HG02588 (cell line): ENCODE measurements around the gene ELP4.

Experiments
- ATAC-seq: cut with Tn5 transposase; IDR thresholded peaks from one replicate; pipeline ENCODE4 v1.9.1; 2021; ENCODE audit warnings: mild to moderate bottlenecking, moderate library complexity; ENCODE audit not compliant: unreplicated experiment

The ELP4 gene

DNA sequence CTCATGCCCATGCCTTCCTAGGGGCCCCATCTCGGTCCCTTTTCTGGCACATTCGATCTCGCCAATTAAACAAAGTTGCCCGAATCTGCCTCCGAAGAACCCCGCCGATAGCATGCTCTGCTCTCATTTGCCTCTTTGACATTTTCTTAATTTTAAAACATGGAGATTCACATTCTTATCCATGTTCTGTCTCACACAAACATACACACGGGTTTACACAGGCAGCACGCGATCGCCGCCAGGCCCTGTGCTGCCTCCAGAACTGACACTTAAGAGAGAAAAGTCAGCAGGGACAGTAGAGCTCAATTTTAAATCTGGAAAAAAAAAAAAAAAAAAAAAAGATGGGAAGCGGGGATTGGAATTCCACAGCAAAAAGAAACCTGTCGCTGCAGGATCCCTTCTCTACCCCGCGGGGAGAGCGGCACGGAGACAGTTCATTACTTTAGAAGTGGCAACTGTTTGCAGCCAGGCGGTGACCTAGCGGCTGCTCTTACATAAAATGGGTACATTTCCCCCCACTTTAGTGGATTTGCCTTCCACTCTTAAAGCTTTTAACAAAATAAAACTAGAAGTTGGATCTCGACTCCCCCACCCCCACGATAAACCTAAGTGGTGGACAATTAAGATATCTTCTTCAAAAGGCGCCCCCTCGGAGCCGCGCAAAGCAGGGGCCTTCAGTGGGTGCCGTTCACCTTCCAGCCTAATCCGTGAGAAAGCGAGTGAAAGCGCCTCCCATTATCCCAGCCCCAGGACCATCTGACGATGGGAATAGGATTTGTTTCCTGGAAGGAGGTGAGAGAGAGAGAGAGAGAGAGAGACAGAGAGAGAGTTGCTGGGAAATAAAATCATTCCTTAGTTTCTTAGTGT, 287.9 kb downstream of the ELP4 start:
- ATAC-seq, result no peak

DNA sequence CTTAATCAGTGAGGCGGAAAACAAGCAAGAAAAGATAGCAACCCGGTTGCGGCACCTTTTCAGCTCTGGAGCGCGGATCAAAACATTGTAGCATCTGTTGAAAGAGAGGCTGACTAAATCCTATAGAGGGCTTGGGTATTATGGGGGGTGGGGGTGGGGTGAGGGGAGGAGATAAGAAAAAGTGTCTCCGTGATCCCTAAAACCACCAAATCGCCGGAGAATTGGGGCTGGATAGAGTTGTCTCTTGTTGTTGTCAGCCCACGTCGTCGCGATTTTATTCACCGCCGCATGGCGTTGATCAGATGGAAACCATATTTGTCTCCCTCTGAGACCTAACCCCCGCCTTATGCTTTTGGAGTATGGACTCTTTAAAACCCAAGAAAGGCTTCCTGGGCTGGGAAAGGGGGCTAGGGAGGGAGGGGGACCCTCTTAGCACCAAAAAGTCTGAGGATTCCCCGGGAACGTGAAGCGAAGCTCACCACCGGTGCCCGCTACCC, 288.5 kb downstream of the ELP4 start:
- ATAC-seq, result no peak

DNA sequence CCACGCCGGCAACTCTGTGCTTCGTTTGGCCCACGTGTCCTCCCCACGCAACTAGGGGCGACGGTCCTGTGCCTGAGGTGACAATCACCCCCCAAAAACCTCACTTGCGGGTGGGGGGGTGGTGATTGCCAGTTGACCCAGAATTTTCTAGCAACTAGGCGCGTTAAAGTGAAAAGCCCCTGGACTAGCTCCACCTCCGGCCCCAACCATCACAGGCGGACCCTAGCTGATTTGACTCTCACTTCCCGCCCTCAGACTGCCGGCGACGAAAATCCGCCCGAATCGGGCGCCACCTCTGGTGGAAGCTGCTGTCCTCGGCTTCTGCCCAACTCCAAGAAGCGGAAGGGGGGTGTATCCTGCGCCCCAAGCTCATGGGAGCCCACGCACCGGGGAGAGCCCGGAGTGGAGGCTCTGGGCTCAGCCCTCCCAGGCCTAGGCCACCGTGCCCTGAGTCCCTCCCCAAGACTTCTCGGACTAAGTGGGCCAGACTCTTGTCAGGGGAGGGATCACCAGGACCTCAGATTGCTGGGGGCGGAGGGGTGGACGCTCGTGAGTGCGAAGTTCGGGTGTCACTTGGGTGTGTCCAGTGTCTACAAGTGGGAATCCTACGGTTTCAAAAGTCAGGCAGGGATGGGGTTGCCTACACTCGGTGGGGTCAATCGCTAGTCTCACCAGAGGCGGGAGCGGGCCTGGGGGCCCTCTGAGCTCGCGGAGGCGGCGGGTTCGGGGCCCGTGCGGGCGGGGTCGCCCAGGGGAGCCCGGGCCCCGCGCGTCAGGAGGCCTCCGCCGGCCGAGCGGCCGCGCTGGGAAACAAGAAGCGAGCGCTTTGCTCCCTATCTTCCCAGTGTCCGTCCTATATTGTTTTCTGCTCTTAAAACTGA, 289.2 kb downstream of the ELP4 start:
- no peak for ATAC-seq

DNA sequence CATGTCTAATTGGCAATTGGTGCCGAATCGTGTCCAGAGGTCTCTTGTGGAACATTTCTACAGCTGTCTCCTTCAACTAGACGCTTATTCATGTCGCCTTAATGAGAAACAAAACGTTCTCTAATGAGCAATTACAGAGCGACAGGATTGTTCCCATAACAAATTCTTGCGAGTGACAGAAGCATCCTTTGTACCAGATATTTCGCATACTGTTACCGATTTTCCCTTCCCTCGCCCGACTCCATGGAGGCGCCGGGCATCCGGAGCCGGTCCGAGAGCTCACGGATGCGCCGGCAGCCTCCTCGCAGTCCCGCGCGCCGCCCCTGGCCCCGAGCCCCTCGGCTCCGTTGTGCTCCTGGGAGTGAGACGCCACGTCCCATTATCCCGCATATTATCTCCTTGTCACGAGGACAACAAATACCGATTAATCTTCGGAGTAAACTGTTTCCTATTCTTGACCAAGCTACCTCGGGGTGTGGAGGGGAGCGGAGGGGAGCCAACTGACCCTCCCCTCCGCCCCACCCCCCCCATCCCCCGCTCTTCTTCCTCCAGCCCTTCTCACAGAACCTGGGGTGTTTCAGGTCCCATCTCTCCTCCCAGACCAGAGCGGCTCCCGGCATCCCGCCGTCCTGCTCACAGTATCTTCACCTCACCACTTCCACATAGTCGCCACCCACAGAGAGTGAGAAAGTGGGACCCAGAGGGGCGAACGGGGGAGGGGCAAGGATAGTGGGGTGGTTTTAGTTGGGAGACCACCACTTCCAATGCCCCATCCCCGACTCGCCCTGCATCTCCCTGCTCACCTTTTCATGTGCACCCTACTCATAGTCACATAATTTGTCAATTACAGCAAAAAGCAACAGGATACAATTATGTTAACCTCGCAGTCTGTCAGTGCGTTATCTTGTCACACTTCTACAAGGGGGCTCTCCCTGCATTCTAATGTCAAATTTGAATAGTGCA, 290.1 kb downstream of the ELP4 start:
- no peak for ATAC-seq

DNA sequence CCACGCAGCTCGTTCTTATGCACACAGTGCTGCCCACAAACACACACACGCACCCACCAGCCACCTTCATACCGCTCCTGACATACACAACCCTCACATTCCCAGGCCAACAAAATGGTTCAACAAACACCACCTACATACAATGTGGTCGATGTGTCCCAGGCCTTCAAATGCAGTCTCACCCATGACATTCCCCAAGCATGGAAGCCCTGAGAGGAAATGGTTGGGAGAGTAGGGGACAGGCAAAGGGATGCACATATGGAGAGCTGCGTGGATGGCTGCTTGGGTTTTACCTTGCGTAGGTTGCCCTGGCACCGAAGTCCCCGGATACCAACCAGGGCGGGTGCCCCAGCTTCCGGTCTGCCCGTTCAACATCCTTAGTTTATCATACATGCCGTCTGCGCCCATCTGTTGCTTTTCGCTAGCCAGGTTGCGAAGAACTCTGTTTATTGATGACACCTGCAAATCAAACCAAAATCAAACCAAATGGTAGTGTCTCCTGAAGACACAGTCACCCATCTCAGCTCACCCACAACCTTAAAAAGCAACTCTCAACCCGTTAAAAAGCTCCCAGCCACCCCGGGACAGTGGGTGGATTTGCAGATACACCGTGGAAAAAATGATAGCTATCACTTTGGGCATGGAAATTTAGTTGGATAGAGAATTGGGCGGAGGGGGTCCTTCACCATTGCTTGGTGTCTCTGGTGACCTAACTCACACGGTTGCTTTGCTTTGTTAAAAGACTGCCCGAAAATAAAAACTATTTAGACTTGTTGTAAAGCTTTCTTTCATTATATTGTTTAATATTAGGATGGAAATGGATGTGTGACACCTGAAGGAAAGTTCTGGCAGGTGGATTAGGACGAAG, 291.1 kb downstream of the ELP4 start:
- no peak for ATAC-seq

DNA sequence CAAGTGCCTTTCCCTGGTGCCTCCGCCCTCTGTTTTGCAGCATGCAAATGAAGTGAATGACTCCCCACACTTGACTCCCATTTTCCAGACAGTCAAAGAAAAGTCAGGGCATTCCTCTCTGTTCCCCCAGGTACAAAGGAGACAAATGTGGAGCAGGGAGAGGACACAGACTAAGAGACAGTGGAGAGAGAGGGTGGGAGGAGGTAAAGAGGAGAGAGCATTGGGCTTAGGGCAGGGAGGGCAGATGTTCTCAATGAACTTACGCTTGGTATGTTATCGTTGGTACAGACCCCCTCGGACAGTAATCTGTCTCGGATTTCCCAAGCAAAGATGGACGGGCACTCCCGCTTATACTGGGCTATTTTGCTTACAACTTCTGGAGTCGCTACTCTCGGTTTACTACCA, 291.7 kb downstream of the ELP4 start:
- no peak for ATAC-seq

DNA sequence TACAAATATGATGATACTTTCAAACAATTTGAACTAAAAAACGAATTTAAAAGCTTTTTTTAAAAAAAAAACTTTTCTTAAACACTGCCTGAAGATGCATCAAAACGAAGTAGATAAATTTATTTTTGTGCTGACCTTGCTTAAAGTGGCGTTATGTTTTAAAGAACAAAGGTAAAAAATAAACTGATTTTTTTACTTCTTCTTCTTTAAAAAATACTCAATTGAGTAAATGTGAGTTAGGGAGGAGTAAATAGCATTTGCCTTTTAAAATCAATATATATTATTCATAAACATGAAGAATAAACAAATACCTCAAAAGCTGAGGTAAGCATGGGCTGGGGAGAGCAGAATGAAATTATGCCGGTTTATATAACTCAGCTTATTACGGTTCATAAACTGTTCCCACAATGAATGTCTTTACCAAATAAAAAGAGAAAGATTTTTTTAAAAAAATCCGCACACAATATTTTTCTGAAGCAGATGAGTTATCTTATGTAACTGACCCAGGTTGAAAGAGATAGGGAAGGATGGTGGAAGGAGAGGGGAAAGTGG, 292.5 kb downstream of the ELP4 start:
- ATAC-seq, result no peak

DNA sequence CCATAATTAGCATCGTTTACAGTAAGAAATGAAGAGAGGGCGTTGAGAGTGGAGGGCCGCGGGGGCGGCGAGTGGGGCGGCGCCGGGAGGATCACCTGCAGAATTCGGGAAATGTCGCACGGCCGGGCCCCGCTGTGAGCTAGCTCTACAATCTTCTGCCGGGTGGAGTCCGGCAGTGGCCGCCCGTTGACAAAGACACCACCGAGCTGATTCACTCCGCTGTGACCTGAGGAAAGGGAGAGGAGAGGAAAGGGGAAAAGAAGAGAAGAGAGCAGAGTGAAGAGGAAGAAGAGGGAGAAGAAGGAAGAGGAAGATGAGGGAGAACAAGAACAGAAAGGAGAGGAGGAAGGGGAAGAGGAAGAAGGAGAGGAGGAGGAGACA, 293.0 kb downstream of the ELP4 start:
- ATAC-seq, result no peak

DNA sequence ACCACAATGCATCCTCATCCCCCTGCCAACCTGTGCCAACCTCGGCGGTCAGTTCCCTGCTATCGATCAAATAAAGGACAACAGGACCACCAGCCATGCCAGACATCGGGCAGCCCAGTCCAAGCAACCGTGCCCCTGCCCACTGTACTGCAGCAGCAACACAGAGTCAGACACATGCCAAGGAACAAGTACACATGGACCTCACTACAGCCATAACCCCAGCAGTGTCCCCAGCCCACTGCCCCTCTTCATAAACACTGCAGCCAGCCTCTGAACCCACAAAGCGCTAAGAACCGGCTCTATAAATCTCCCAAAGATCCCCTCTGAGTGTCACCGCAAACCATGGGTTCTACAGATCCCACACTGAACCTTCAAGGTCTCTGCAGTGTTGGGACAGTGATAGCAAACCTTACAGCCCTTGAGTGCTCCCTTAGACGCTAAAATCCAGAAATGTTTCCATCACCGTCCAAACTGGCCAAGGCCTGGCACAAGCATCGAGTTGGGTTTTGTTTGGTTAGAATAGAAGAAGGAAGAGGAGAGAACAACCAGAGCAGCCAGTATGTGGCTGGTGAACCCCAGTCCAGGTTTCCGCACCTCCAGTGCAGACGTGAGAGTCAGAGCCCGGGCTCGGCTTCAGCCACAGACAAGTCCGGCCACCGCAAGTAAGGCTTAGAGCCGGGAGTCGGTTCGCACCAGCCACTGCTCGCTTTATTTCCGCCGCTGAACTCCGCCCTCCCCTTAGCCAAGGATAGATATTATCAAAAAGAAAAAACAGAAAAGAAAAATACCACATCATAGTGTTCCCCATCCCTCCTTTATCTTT, 293.6 kb downstream of the ELP4 start:
- no peak for ATAC-seq

DNA sequence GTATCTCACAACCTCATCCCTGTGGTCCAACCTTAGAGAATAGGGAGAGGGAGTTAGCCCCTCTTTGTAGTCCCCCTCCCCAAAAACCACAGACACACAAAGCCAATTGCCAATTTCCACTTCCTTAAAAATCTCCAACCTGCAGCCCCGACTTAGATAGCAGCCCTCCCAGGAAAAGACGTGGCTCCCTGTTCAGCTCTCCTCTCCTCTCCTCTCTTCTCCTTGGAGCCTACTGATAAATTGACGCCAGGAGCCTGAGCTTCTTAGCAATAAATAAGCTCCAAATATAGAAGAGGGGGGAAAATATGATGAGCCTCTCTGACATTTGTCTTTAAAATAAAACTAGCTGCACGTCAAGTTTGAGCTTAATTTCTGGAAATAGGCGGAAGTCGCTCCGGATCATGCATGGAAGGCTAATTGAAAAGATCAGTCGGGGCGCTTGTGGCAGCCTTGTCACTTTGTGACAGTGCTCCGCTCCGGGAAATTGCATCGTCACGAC, 294.3 kb downstream of the ELP4 start:
- ATAC-seq, result no peak

DNA sequence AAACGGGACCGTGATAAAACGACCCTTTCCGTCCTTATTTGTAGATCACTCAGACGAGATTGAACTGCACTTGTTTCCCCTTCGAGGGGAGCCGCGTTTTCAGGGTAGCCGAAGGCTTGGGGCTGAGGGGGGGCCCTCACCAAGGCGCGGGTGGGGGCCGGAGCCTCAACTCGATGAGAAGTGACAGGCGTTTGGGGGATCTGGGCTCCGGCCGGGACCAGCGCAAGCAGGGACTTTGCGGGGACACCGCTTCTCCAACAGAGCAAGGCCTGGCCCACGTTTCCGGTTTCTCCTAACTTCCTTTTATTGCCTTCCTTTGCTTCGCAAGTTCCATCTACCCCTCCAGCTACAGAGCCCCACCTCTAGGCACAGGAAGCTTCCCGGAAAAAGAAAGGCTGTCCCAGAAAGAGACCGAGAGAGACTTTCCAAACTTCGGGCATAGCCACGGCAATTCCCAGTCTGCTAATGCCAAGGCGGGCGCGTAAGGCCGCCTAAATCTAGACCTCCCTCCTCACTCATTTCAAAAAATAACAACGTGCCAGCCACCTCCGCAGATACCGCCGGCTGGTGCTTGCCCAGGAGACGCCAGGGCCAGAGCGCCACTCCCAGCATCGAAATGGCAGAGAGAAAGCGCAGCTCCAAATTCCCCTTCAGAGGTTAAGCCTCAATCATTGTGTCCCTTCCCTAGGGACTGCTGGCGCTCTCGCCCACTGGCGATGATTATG, 294.9 kb downstream of the ELP4 start:
- peak; percentile 34 for ATAC-seq

DNA sequence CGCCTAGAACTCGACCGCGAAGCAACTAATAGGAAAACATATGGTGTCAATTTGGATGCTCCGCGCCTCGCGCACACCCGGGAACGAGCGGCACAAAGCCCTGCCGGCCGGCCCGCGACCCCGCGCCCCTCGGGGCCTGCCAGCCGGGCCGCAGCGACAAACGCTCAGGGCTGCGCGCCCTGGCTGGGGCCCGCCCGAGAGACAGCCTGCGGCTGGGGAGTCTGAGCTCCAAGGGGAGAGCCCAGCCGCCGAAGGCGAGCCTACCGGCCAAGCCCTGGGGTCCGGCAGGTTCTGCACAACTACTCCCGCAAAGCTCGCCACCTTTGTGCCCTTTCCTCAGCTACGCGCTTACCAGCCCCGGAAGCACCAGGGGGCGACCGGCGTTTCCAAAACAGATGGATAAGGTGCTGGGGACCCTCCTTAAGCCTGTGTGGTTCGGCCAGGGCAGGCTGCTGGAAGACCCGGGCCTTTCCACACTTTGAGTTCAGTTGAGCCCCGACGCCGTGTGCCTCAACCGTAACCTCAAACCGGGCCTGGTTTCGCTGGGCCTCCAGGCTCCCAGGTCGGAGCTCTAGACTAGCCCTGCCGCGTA, 295.6 kb downstream of the ELP4 start:
- ATAC-seq, result no peak

DNA sequence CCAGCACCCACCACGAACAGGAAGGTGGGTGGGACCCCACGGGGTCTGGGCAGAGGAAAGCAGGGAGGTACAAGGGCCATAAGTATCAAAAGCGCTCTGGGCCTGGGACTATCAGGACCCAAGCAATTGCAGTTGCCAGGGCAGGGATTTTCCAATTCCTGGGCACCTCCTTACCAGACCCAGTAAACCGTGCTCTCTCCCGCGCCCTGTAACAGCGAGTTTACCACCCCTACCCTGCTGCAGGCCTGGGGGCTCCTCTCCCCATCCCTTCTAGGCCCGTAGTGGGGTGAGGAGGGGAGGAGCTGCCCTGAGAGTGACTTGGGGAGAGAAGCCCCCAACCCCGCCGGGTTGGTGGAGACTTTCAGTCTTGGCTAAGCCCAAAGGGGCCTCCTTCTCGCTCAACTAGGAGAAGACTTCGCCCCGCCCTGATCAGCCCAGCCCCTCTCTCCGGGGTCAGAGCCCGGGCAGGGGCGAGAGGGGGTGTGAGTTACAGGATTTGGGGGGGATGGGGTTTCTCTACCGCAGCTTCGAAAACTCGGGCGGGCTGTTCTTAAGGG, 296.1 kb downstream of the ELP4 start:
- ATAC-seq, result no peak

DNA sequence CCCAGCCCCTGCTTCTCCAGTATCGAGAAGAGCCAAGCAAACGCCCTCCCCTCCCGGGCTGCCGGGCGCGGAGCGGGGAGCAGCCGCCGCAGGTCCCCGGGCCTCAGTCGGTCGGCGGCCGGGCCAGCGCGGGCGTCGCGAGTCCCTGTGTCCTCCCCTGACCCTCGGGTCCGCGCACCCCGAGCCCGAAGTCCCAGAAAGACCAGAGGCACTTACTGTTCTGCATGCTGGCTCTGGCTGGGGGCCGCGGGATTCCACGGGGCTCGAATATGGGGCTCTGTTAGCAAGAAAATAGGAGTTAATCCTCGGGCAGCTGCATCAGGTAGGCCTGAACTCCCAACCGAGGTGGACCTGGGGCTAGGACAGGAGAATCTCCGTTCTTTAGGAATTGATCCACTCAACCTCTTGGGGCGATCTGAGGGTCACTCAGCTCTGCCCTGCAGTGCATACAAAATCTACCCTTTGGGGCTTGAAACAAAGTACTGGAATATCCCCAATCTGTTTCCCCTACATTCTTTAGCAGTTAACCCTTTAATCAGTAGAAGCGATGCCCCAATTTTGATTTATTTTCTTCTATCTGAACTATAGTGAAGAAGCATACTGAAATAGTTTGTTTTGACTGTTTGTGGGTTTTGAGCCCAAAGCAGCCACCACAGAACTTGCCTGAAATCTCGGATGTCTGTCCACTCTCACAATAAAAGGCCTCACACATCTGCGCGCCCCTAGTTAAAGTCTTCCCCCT, 296.8 kb downstream of the ELP4 start:
- ATAC-seq, result no peak

DNA sequence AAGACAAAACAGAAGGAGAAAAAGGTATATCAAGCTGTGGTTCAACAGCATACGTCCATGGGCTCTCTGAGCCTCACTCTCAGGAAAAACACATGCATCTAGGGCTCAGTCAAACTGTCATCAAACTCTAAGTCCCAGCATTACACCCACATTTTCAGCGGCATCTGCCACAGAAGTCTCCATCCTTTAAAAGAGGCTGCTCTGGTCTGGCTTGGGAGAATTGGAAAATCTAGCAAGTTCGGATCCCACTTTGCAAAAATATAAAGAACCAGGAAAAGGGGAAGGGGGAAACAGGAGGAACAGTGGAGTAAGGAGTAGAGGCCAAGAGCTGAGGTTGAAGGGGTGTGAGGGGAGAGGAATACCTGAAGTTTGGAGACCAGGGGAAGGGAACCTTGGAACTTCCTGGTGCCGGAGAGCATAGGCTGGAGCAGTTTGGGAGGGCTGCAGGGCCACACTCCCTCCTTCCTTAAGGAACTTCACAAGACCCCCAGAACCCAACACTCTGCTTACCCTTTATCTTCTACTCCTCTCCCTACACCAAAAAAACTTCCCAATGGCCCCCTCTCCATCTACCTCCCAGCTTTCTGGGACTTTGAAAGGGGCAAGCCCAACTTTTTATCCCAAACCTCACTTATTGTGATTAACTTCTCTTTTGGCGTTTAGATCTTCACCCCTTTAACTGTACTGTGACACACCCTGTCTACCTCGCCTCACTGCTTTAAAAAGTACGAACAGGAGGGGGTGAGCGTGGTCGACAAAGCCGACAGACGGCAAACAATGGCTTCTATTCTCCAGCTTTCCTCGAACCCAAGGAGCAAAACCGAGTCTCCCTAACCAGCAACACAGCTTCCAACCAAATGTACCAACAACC, 297.6 kb downstream of the ELP4 start:
- no peak for ATAC-seq
